Renal pelvis (tissue), 4 donors: ENCODE results near the gene SMARCE1. TPM values are rescaled to one million over a fixed set of nuclear protein-coding genes. Genes with fewer than 3 reads are reported as not detected.
A peak's percentile ranks its signal among the peaks of the same experiment; 100 is the strongest.

Experiments
- DNase-seq: peaks from one replicate; pipeline ENCODE4 v3.0.0-alpha.2; 2013
- polyA plus RNA-seq, 3 donors: library from polyadenylated mRNA; unstranded; fragments of 120-200 nt; gene quantifications; one replicate each; pipeline ENCODE4 v1.2.1, GENCODE V29; 2013; ENCODE audit not compliant: insufficient read length in 3 of 3

SMARCE1 gene
- polyA plus RNA-seq, 3 donors: 226 to 262 (median 254) TPM

GRCh38 chr17:40651939-40652338, 4.3 kb upstream of the SMARCE1 start:
- DNase-seq: no peak

DNA sequence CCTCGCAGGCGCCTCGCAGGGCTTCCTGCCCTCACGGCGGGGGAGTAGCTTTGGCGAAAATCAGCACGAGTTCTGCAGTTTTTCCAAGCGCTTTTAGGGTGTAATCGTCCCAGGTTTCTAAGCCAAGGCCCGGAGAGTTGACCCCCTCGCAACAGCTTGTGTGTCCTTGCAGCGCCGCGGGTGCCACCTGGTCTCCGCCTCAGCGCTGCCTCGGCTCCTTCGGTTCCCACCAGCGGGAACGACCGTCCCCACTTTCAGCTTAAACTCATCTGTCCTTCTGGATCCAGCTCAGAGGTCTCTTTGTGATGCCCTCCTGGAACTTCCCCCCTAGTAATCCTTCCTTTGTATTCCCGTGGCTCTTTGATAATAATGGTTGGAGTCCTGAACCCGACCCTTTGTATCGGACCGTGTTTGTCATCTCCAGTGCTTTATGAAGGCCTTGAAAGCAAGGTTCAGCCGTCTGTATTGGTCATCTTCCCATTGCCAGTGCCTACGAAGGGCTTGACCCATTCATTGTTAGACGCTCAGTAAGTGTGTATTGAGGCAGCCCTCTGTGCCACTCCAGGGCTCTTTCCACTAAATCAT, 858 bp upstream of the SMARCE1 start:
- DNase-seq: no peak

- DNase-seq: no peak
Observed at GRCh38 chr17:40646791-40647623, 611 bp downstream of the SMARCE1 start.

GRCh38 chr17:40645943-40646342, 1.7 kb downstream of the SMARCE1 start:
- DNase-seq: no peak

DNA sequence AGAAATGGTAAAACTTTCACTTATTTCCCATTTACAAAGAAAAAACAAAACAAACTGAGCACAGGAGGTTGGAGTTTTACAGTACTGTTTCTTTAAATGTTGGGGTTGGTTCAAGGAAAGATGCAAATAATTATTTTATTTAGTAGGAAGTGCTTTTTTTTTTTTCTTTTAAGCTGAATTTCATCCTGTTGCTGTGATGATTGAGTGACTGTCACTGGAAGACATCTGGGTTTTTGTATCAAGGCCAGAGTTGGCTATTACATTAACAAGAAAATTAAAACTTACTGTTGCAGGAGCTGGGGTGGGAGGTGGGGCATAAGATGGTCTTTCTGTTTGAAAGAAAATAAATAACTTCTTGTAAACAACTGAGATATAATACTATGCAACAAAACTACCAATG, 2.3 kb downstream of the SMARCE1 start:
- no peak for DNase-seq

- no peak for DNase-seq
Observed at GRCh38 chr17:40637931-40638330, 9.7 kb downstream of the SMARCE1 start.

DNA sequence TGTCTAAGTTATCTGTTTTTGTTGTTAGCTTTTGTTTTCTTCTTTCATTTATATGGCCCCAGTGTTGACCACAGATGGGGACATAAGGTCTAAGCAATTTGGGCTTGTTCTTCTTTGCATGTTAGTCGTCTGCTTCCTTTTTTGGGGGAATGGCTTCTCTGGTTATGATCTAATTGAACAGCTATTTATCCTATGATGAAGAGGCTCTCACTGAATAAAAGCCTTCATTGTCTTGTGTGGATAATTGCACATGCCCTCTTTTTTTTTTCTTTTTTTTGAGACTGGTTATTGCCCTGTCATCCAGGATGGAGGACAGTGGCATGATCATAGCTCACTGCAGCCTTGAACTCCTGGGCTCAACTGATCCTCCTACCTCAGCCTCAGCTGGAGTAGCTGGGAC, 13.7 kb downstream of the SMARCE1 start:
- DNase-seq: no peak

DNA sequence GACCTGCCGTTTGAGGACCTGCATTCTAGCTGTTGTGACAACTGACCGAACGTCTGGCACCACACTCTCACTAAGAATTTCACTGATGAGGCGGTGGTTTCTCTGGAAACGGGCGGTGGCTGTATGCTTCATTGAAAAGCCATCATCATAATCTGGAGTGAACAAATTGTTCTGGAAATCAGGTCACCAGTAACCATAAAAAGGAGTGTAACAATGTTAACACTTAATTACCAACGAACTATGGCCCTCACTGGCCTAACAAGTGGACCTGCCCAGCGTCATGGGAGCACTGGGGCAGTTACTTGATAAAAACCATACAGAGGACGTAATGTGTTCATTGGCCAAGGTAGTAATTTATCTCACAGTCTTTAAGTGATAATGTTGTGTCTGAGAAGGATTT, 15.4 kb downstream of the SMARCE1 start:
- DNase-seq: no peak

DNA sequence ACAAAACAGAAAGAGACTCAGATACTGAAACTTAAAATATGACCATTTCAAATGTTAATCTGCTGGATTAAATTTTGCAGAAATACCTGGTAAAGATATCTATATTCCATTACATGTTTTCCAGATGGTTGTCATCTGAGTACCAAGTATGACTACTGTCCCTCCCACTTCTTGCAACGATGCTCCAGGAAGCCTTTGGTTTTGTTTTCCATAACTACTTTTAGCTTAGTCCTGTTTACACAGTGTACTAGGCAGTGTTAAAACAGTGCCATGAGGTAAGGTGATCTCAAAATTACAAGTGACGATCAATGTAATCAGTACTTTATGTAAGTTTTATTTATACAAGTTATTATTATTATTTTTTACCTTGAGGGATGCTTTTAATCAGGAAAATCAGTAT, 17.8 kb downstream of the SMARCE1 start:
- no peak for DNase-seq

DNA sequence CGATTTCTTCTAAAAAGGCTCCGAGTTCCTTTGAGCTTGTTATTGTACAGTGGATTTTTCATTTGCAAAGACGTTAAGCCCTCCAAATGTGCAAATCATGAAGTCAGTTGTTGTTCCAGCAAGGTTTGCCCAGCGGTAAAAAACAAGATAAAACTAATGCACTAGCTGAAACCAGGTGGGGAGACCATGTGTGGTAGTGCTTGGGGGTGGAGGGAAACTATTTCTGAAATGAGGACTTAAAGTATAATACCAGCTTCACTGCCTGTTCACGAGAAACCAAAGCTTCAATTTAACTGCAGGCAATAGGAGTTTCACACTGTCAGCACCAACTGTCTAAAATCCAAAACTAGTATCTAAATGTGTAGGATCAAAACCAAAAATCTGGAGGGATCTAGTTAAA, 22.3 kb downstream of the SMARCE1 start:
- DNase-seq: no peak

DNA sequence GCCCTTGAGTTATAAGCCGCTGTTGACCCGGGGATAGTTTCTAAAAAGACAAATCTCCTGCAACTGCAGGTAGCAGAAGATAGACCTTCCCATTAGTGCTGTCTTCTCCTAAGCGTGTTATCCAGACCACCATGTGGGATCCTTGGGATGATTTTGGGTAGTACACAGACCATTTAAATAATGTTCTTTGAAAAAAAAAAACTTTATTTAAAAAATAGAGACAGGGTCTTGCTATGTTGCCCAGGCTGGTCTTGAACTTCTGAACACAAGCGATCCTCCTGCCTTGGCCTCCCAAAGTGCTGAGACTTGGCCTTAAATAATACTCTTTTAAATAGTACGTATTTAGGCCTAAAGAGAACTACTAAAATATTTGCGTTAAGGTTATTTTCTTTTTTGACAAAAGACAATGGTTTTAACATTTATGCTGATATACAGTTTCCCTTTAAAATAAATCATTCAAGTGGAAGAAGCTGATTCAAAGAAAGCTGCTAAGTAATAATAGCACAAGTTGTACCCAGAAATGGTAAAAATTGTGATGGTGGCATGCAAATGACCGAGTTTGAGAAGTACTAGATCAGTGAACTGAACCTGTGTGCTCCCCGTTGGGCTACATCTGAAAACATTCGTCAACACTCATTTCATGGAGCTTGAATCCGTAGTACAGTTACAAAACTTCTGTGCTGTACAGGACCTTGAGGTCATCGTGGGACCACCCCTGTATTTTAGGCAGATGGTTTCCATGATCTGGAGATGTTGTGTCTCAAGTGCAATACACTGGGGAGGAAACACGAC, 24.0 kb downstream of the SMARCE1 start:
- no peak for DNase-seq

DNA sequence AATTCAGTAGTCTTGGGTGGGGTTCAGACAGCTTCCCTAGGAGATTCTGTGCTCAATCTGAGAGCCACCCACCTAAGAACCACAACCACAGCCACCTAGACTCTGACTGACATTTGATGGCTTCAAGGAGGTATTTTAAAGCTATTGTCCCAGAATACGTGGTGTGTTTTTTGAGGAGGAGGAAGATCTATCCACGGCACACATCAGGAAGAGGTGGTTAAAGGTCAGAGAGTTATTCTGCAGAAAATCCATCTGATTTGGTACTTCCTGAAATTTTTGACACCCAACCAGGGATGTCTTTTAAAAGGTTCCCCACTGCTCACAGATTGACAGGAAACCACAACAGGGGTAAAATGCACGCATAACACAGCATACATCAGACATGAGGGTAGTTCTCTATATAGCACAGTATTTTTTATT, 25.1 kb downstream of the SMARCE1 start:
- no peak for DNase-seq

GRCh38 chr17:40621578-40621977, 26.0 kb downstream of the SMARCE1 start:
- peak; percentile 42 for DNase-seq

DNA sequence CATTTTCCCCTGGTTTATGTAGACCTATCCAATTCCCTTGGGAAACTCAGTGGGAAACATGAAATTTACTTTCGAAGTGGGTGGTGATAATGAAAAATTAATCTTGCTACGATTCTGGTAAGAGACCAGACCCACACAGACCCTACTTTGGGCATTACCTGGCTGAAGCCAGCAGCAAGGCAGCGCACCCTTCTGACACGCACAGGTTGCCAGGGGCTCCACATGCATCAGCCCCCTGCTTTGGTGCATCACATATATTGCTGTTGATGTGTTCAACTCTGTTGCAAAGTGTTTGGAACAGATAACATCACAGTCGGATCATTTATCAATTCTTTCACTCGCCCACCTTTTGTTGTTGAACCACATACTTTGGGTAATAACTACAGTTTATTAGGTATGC, 26.6 kb downstream of the SMARCE1 start:
- DNase-seq: no peak

DNA sequence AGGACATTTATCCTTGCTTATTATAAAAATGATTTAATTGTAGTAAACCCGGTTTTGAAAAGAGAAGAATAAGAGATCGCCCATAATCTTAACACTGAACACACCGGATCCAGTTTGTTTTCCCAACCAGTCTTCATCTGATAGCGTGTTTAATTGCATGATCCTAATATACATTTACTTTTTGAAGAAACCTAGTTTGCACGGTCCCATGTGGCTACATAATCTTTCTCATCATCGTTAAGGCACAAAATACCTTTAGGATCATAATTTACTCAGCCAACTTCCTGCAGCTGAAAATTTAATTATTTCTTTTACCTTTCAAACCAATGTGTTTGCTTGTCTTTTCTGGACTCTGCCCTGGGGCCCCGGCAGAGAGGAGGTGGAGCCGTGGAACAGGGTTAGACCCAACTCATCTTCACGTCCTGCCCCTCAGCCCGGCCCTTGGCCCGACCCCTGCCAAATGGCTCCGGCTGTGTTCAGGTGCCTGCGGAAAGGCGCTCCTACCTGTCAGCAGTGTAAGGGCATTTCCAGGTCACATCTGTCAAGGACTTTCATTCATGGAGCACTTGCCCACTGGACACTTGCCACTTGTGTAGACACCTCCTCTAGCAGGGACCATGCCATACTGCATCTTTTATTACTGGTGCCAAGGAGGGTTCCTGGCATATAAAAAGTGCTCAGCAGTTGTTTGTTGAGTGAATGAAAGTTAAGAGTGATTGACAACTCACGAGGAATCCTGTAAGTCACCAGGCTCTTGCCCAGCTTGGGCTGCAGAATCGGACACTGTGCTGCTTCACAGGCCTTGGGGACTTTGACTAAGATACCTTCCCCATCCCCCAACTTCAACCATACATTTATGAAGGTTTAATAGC, 28.6 kb downstream of the SMARCE1 start:
- no peak for DNase-seq

GRCh38 chr17:40617678-40618240, 29.9 kb downstream of the SMARCE1 start:
- DNase-seq: no peak

DNA sequence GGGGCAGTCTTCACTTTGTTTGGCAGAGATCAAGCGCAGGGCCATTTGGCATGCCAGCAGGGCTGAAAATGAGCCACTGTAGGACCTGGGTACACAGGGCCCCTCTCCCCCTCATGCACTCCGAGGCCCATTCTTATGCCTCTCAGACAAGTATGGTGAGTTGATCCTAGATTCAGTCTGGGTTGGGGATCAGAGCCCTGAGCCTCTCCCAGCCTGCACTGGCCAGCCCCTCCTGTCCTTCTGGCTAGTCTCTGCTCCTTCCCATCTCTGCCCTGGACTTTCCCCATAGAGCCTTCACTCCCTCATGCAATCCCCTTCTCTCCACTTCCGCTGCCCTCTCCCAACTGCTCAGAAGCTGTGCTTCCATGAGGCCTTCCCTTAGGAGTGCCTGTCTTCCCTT, 31.0 kb downstream of the SMARCE1 start:
- DNase-seq: no peak

GRCh38 chr17:40615841-40616476, 31.7 kb downstream of the SMARCE1 start:
- DNase-seq: no peak

- peak; percentile 50 for DNase-seq
Observed at GRCh38 chr17:40615068-40615840, 32.4 kb downstream of the SMARCE1 start.

DNA sequence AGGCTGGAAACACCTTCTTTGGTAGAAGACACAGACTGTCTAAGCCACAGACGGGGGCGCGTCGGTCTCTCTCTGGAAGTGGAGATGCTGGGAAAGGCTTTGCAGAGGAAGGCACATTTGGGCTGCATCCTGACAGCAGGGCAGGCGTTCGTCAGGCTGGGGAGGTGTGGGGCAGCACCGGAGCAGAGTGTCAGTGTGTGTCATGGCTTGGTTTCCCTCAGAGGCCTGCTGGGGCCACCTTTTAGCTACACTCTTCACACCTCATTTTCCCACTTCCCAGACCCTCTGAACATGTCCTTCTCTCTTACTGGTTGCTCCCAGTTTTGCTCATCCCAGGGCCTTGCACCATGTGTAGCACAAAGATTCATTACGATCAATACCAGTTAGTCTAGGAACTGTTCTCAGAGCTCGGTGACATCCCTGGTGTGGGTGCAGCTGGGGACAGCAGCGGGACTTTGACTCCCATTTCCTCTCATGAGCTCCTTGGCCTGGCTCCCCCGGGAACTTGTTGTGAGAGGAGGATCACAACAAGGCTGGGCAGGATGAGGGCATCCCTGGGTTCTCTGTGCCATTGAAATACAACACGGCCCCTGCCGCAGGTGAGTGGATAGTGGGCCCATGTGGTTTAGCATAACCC, 33.1 kb downstream of the SMARCE1 start:
- no peak for DNase-seq
